Astrocyte of the spinal cord (primary cell): ENCODE results near the gene CDH7.

Experiments
- DNase-seq: peaks from one replicate; pipeline ENCODE4 v3.0.0; 2011; ENCODE audit warnings: low read depth, low spot score
- H3K4me3 ChIP-seq: 2 replicates; pipeline ENCODE4 v1.5.1; 2011; ENCODE audit warnings: low read depth, mild to moderate bottlenecking, low read length, moderate library complexity
- in situ Hi-C: cut with HindIII; loops from 2 replicates; pipeline ENCODE4 v1.10.0; 2017; ENCODE audit warnings: low sequenced_read_pairs
- TF ChIP-seq, protein P1 (sequence below): IDR thresholded peaks from 2 replicates; pipeline ENCODE4 v1.5.1; 2012; ENCODE audit warnings: low read depth, mild to moderate bottlenecking, low read length, inconsistent platforms

Gene CDH7

DNA sequence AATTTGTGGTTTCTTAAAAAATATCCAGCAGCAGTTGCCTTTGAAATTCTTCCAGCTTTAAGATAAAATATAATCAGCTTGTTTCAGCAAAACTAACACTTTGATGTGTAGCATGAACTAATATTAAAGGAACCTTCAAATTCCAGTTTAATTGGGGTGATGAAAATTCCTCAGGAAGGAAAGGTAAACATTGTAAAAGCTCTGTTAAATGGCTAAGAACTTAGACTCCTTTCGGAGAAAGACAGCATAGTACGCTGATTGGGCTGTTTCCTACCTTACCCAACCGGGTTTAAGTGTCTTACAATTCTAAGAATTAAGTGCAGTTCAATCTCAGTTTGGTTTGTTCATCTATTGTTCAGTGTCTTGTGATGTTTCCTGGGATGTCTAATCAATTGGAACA lies 108.3 kb downstream of the CDH7 start:
- TF ChIP-seq, protein P1, sequence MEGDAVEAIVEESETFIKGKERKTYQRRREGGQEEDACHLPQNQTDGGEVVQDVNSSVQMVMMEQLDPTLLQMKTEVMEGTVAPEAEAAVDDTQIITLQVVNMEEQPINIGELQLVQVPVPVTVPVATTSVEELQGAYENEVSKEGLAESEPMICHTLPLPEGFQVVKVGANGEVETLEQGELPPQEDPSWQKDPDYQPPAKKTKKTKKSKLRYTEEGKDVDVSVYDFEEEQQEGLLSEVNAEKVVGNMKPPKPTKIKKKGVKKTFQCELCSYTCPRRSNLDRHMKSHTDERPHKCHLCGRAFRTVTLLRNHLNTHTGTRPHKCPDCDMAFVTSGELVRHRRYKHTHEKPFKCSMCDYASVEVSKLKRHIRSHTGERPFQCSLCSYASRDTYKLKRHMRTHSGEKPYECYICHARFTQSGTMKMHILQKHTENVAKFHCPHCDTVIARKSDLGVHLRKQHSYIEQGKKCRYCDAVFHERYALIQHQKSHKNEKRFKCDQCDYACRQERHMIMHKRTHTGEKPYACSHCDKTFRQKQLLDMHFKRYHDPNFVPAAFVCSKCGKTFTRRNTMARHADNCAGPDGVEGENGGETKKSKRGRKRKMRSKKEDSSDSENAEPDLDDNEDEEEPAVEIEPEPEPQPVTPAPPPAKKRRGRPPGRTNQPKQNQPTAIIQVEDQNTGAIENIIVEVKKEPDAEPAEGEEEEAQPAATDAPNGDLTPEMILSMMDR = no peak
- no peak for DNase-seq
- in situ Hi-C loops = no loop called here
- no peak overlapping the region for H3K4me3 ChIP-seq

DNA sequence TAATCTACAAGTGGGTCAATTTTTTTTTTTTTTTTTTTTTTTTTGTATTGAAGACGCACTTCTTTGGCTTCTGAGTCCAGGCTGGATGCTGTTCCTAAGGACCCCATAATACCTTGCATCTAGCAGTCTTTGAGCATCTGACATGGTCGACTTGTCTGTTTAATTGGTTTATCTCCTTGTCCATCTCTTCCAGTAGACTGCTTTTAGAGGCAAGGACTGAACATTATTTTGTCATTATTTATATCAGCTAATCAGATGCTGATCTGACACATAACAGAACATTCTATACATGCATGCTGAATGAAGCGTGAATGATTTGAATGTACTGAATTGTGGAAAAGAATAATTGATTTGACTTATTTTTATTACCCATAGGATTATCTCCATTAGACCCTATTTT lies 118.7 kb downstream of the CDH7 start:
- no peak for DNase-seq
- H3K4me3 ChIP-seq = no peak overlapping the region
- in situ Hi-C loops = no loop called here
- TF ChIP-seq, protein P1 = no peak

DNA sequence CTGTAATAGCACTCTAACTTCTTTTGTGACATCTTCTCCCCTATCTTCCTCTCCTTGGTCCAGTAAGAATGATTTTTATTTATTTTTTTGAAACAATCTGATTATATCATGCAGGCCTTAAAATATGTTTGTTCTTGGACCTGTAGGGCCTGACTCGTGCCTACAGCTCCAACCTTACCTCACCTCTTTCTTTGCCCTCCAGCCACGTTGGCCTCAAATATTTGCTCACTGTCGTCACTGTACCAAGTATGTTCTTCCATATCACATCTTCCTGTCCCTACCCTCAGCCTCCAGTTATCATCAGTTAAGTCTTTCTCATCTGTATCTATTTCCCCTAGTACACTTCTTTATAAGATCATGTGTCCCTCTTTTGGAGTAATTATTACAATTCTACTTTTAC lies 125.5 kb downstream of the CDH7 start:
- H3K4me3 ChIP-seq = no peak overlapping the region
- TF ChIP-seq, protein P1 = no peak
- no peak for DNase-seq
- in situ Hi-C loops = no loop called here

DNA sequence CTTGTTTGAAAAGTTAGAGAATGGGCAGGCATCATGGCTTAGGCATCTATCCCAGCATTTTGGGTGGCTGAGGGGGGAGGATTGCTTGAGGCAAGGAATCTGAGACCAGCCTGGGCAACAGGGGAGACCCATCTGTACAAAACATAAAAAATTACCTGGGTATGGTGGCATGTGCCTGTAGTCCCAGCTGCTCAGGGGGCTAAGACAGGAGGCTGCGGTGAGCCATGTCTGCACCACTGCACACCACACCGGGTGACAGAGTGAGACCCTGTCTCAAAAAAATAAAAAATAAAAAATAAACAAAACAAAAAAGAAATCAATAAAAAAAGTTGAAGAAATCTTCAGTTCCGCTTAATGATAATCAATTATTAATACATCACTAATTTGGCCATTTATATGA lies 146.5 kb downstream of the CDH7 start:
- in situ Hi-C loops = no loop called here
- TF ChIP-seq, protein P1 = no peak
- DNase-seq = no peak
- no peak overlapping the region for H3K4me3 ChIP-seq

DNA sequence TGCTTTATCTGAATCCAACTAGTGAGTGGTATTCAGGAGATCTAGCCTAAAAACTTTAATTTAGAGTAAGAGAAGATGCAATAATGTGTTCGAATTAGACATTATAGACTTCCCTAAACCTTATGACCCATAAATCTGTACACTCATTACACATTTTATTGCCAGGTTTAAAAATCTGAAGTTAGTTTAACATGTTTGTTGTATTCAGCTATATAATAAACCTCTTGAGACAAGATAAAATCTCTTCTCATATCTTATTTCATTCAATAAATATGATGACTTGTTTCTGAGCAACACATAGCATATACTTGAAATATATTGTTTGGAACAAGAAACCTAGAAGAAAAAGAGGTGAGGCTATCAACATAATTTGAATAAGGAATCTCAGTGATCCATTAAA lies 150.7 kb downstream of the CDH7 start:
- TF ChIP-seq, protein P1 = no peak
- H3K4me3 ChIP-seq = no peak overlapping the region
- no peak for DNase-seq
- in situ Hi-C loops = no loop called here

DNA sequence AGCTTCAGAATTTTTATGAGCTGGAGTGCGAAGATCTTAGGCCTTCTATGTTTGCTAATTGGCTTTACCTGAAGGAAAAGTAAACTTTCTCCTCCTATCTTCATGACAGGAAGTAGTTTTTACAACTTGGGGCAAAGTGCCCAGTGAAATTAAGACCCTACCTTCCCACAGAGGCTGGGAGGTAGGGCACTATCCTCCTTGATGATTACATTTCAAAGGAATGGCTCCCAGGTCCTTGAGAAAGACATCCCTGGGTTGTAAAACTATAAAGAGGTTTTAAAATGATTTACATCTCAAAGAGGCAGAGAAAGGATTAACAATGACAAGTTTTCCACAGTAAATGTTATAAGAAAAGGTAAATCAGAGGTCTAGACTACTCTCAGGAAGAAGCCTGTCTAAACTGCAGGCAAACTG lies 155.8 kb downstream of the CDH7 start:
- H3K4me3 ChIP-seq = no peak overlapping the region
- TF ChIP-seq, protein P1 = no peak
- DNase-seq = no peak
- in situ Hi-C loops = no loop called here

DNA sequence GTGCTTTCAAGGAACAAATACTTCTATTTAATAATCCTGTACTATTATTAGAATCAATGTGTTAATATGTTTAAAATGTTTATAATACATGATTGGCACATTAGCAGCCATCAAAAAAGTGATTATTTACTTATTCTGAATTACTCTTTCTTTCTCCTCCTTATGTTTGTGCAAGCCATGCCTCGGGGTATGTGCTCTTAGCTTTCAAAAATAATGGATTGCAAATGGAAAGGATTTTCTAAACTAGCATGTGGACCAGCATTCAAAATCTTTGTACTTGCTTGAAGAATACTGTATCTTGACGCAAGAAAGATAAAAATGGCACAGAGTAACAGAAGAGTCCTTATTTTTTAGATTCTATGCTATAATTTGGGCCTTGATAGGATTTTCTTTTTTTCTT lies 156.5 kb downstream of the CDH7 start:
- no peak overlapping the region for H3K4me3 ChIP-seq
- TF ChIP-seq, protein P1 = no peak
- in situ Hi-C loops = no loop called here
- no peak for DNase-seq
